IMR-90 (cell line): ENCODE results near the gene UBR1. TPM values are rescaled to one million over a fixed set of nuclear protein-coding genes. Genes with fewer than 3 reads are reported as not detected.

Experiments
- ATAC-seq: fragments of 200-7000 bp; cut with Tn5 transposase; 2 replicates; pipeline ENCODE4 v1.9.1; 2020; ENCODE audit warnings: low read depth, mild to moderate bottlenecking, moderate library complexity
- BruUV-seq: library from RNA; stranded (reverse); fragments of 400-500 nt; replicated peaks from 2 replicates; lab custom pipeline; 2021; lab: Mats Ljungman, UMichigan
- CTCF ChIA-PET: fragments of 300-600 bp; formaldehyde crosslinking; extraction: SDS; loops from one replicate; lab custom pipeline; 2021; ENCODE audit warnings: antibody characterized with exemption; lab: Yijun Ruan, JAX
- POLR2A ChIA-PET: fragments of 300-600 bp; sonication (Branson Sonifier 250); formaldehyde crosslinking; loops from one replicate; lab custom pipeline; 2022; ENCODE audit warnings: antibody characterized with exemption; ENCODE audit not compliant: unreplicated experiment; lab: Charles Lee
- DNase-seq: peaks from one replicate; pipeline ENCODE4 v3.0.0; 2013
- H2AFZ ChIP-seq: replicated peaks from 2 replicates; pipeline ENCODE3; 2013; ENCODE audit warnings: low read length, mild to moderate bottlenecking; ENCODE audit not compliant: poor library complexity
- H2AK5ac ChIP-seq: 2 replicates; pipeline ENCODE4 v1.6.1; 2013; ENCODE audit warnings: low read depth, low read length, inconsistent platforms
- H2AK9ac ChIP-seq: replicated peaks from 2 replicates; pipeline ENCODE3; 2013; ENCODE audit warnings: mild to moderate bottlenecking, low read depth, low read length, moderate library complexity; ENCODE audit not compliant: poor library complexity
- H2BK120ac ChIP-seq: 2 replicates; pipeline ENCODE4 v1.6.1; 2013; ENCODE audit warnings: low read depth, low read length, inconsistent platforms
- H2BK15ac ChIP-seq: 3 replicates; pipeline ENCODE4 v1.6.1; 2013; ENCODE audit warnings: low read depth, low read length, inconsistent platforms
- H2BK20ac ChIP-seq: 2 replicates; pipeline ENCODE4 v1.6.1; 2013; ENCODE audit warnings: low read depth, mild to moderate bottlenecking, inconsistent platforms, low read length, moderate library complexity
- H2BK5ac ChIP-seq: 2 replicates; pipeline ENCODE4 v1.6.1; 2013; ENCODE audit warnings: mild to moderate bottlenecking, low read depth, low read length, inconsistent platforms; ENCODE audit not compliant: poor library complexity, severe bottlenecking
- H3K14ac ChIP-seq: replicated peaks from 2 replicates; pipeline ENCODE4 v1.6.1; 2013; ENCODE audit warnings: low read depth, low read length, inconsistent platforms
- H3K18ac ChIP-seq: 2 replicates; pipeline ENCODE4 v1.6.1; 2013; ENCODE audit warnings: low read depth, low read length, control low read depth
- H3K23ac ChIP-seq: 2 replicates; pipeline ENCODE4 v1.6.1; 2013; ENCODE audit warnings: low read depth, low read length, inconsistent platforms
- H3K27ac ChIP-seq: 2 replicates; pipeline ENCODE4 v1.5.1; 2013; ENCODE audit warnings: mild to moderate bottlenecking, control low read depth, low read length; ENCODE audit not compliant: insufficient read depth
- H3K27me3 ChIP-seq: 2 replicates; pipeline ENCODE4 v1.6.1; 2013; ENCODE audit warnings: low read length; ENCODE audit not compliant: control insufficient read depth, insufficient read depth
- H3K36me3 ChIP-seq: 2 replicates; pipeline ENCODE4 v1.6.1; 2013; ENCODE audit warnings: low read length, mixed read lengths; ENCODE audit not compliant: control insufficient read depth, insufficient read depth
- H3K4ac ChIP-seq: 2 replicates; pipeline ENCODE4 v1.6.1; 2013; ENCODE audit warnings: low read depth, low read length, inconsistent platforms
- H3K4me1 ChIP-seq: 2 replicates; pipeline ENCODE4 v1.6.1; 2013; ENCODE audit warnings: low read length, mixed read lengths; ENCODE audit not compliant: control insufficient read depth, insufficient read depth
- H3K4me2 ChIP-seq: 2 replicates; pipeline ENCODE4 v1.6.1; 2013; ENCODE audit warnings: low read depth, mild to moderate bottlenecking, control low read depth, low read length, moderate library complexity
- H3K4me3 ChIP-seq: 2 replicates; pipeline ENCODE4 v1.5.1; 2013; ENCODE audit warnings: low read depth, mild to moderate bottlenecking, control low read depth, low read length, moderate library complexity; ENCODE audit not compliant: insufficient read depth
- H3K56ac ChIP-seq: 2 replicates; pipeline ENCODE4 v1.6.1; 2013; ENCODE audit warnings: low read length, inconsistent platforms; ENCODE audit not compliant: insufficient read depth; ENCODE audit errors: extremely low read depth
- H3K79me1 ChIP-seq, 2 experiments: 2 replicates each; pipeline ENCODE4 v1.6.1; 2013; ENCODE audit warnings: low read length in 2 of 2, inconsistent platforms in 1 of 2, low read depth in 1 of 2
- H3K9ac ChIP-seq: 2 replicates; pipeline ENCODE4 v1.6.1; 2013; ENCODE audit warnings: low read depth, low read length, control low read depth
- H3K9me1 ChIP-seq: 2 replicates; pipeline ENCODE4 v1.6.1; 2013; ENCODE audit warnings: low read length, inconsistent platforms; ENCODE audit not compliant: insufficient read depth
- H3K9me3 ChIP-seq: 2 replicates; pipeline ENCODE4 v1.6.1; 2013; ENCODE audit warnings: low read length; ENCODE audit not compliant: control insufficient read depth, insufficient read depth
- H4K20me1 ChIP-seq: 2 replicates; pipeline ENCODE4 v1.6.1; 2013; ENCODE audit warnings: low read length, inconsistent platforms; ENCODE audit not compliant: insufficient read depth
- H4K5ac ChIP-seq: 2 replicates; pipeline ENCODE4 v1.6.1; 2013; ENCODE audit warnings: mild to moderate bottlenecking, low read depth, low read length, control low read depth
- H4K8ac ChIP-seq, 2 experiments: 2 replicates each; pipeline ENCODE4 v1.6.1; 2013; ENCODE audit warnings: low read depth in 2 of 2, low read length in 2 of 2, control low read depth in 1 of 2, inconsistent platforms in 1 of 2
- H4K91ac ChIP-seq: 2 replicates; pipeline ENCODE4 v1.6.1; 2013; ENCODE audit warnings: low read depth, low read length, inconsistent platforms; ENCODE audit not compliant: insufficient read depth
- BHLHE40 ChIP-seq: fragments of 150-350 bp; IDR thresholded peaks from 2 replicates; pipeline ENCODE4 v1.6.1; 2016; ENCODE audit warnings: mild to moderate bottlenecking, low read depth, low read length
- CEBPB ChIP-seq: IDR thresholded peaks from 2 replicates; pipeline ENCODE4 v1.6.1; 2012; ENCODE audit warnings: low read depth, low read length, improper control_type of control experiment
- CHD1 ChIP-seq: IDR thresholded peaks from 2 replicates; pipeline ENCODE4 v1.6.1; 2012; ENCODE audit warnings: low read depth, low read length, improper control_type of control experiment
- CTCF ChIP-seq: conservative IDR thresholded peaks from 2 replicates; pipeline ENCODE4 v1.5.1; 2012; ENCODE audit warnings: mild to moderate bottlenecking, low read depth, low read length, improper control_type of control experiment
- ELK1 ChIP-seq: fragments of 150-350 bp; IDR thresholded peaks from 2 replicates; pipeline ENCODE4 v1.6.1; 2016; ENCODE audit warnings: low read depth, mild to moderate bottlenecking, low read length, moderate library complexity, borderline replicate concordance
- FOS ChIP-seq: fragments of 150-350 bp; IDR thresholded peaks from 2 replicates; pipeline ENCODE4 v1.6.1; 2016; ENCODE audit warnings: low read depth, low read length
- MAFK ChIP-seq: IDR thresholded peaks from 2 replicates; pipeline ENCODE4 v1.6.1; 2012; ENCODE audit warnings: low read depth, low read length, improper control_type of control experiment
- MAZ ChIP-seq: IDR thresholded peaks from 2 replicates; pipeline ENCODE4 v1.6.1; 2012; ENCODE audit warnings: low read depth, mild to moderate bottlenecking, low read length, improper control_type of control experiment, moderate library complexity, borderline replicate concordance
- MXI1 ChIP-seq: IDR thresholded peaks from 2 replicates; pipeline ENCODE4 v1.6.1; 2012; ENCODE audit warnings: low read depth, mild to moderate bottlenecking, low read length, moderate library complexity, borderline replicate concordance
- NFE2L2 ChIP-seq: fragments of 150-350 bp; IDR thresholded peaks from 2 replicates; pipeline ENCODE4 v1.6.1; 2016; ENCODE audit warnings: low read depth, mild to moderate bottlenecking, low read length
- POLR2A ChIP-seq: IDR thresholded peaks from 2 replicates; pipeline ENCODE4 v1.6.1; 2012; ENCODE audit warnings: mild to moderate bottlenecking, low read depth, low read length
- RAD21 ChIP-seq: IDR thresholded peaks from 2 replicates; pipeline ENCODE4 v1.6.1; 2012; ENCODE audit warnings: low read length, improper control_type of control experiment
- RCOR1 ChIP-seq: IDR thresholded peaks from 2 replicates; pipeline ENCODE4 v1.6.1; 2012; ENCODE audit warnings: mild to moderate bottlenecking, low read length, improper control_type of control experiment; ENCODE audit not compliant: insufficient replicate concordance
- RFX5 ChIP-seq: IDR thresholded peaks from 2 replicates; pipeline ENCODE4 v1.8.0; 2012; ENCODE audit warnings: low read depth, mild to moderate bottlenecking, low read length, moderate library complexity
- SMC3 ChIP-seq: fragments of 150-350 bp; IDR thresholded peaks from 2 replicates; pipeline ENCODE4 v1.6.1; 2016; ENCODE audit warnings: low read depth, mild to moderate bottlenecking, antibody characterized with exemption, low read length, moderate library complexity
- USF2 ChIP-seq: fragments of 150-350 bp; IDR thresholded peaks from 2 replicates; pipeline ENCODE4 v1.6.1; 2017; ENCODE audit warnings: mild to moderate bottlenecking, antibody characterized with exemption, low read length, low read depth
- WGBS, 2 experiments: methylation state at CpG; one replicate each; pipeline versions ENCODE4 v1.1.5 to v1.1.7; 2013; ENCODE audit warnings: missing lambda C conversion rate in 2 of 2; ENCODE audit not compliant: insufficient read length in 1 of 2; ENCODE audit errors: extremely low coverage in 2 of 2; 5-methylcytosine and 5-hydroxymethylcytosine counted together
- dilution Hi-C: fragments of 300-500 bp; cut with HindIII; formaldehyde crosslinking; loops from one replicate; pipeline ENCODE4 v1.14.3; 2018; ENCODE audit warnings: low sequenced_read_pairs; ENCODE audit not compliant: unreplicated experiment
- in situ Hi-C: fragments of 300-500 bp; cut with MboI; formaldehyde crosslinking; loops from 3 replicates; pipeline ENCODE4 v1.14.3; 2019; ENCODE audit warnings: low sequenced_read_pairs, inconsistent platforms, mixed read lengths
- intact Hi-C: fragments of 100-400 bp; cut with micrococcal nuclease; formaldehyde crosslinking; loops from 2 replicates; pipeline ENCODE4 v1.10.0; 2022
- polyA plus RNA-seq, 3 experiments: library from polyadenylated mRNA; depleted of rRNA; stranded (reverse); fragments of >200 nt; gene quantifications; 2 replicates each; pipeline ENCODE4 v1.2.3, GENCODE V29; 2012; ENCODE audit warnings: low replicate concordance in 1 of 3
- total RNA-seq: library from RNA; depleted of rRNA; stranded (reverse); fragments of >200 nt; gene quantifications from 2 replicates; pipeline ENCODE4 v1.2.3, GENCODE V29; 2012

Gene UBR1
- total and polyA plus RNA-seq, 2 of the 4 experiments (the other 2 are of a cell fraction), result 6.5 to 30.1 TPM

GRCh38 chr15:42908538-42908937, 197.3 kb downstream of the UBR1 start:
- ChIA-PET CTCF (no interaction called here), POLR2A (interaction anchor here (0.5 kb wide), 1 partner anchor 367 kb away, joined by 5 read pairs; no protein-coding TSS in a partner anchor)
- dilution Hi-C loops, result no loop called here
- Histone ChIP-seq H3K23ac (no peak overlapping the region), H3K18ac (no peak overlapping the region), H4K91ac (no peak overlapping the region), H4K8ac (no peak overlapping the region), H3K79me1 (peaks cover 10 to 39% of the 10 kb centered on the region in 2 experiments; a peak in 3 of 4 replicates), H4K20me1 (peaks cover 5% of the 10 kb centered on the region; the same call in 1 of the 2 replicates), H2AK5ac (no peak overlapping the region), H3K9ac (no peak overlapping the region), H2BK20ac (no peak overlapping the region), H3K27me3 (no peaks in the 10 kb centered on the region), H3K56ac (no peak overlapping the region), H3K4me2 (no peak overlapping the region), H3K4me3 (no peak overlapping the region), H3K9me3 (no peaks in the 10 kb centered on the region), H2AFZ (no peak overlapping the region), H3K4me1 (peaks cover 2% of the 10 kb centered on the region; the same call in 1 of the 2 replicates), H2BK5ac (no peak overlapping the region), H2AK9ac (no peak overlapping the region), H3K9me1 (no peaks in the 10 kb centered on the region), H3K36me3 (no peaks in the 10 kb centered on the region), H2BK15ac (no peak overlapping the region), H3K14ac (no peak overlapping the region), H3K27ac (no peak overlapping the region), H3K4ac (no peak overlapping the region), H2BK120ac (no peak overlapping the region), H4K5ac (no peak overlapping the region)
- ATAC-seq (no peak), DNase-seq (no peak)
- intact Hi-C loops, result no loop called here
- no TSS peak for BruUV-seq
- in situ Hi-C loops, result no loop called here
- WGBS, 2 experiments, result no CpG with 5 or more reads among the region's 2 CpGs
- TF ChIP-seq BHLHE40 (no peak), POLR2A (no peak), FOS (no peak), CTCF (no peak), RFX5 (no peak), RAD21 (no peak), MXI1 (no peak), MAFK (no peak), USF2 (no peak), SMC3 (no peak), NFE2L2 (no peak), CHD1 (no peak), MAZ (no peak), RCOR1 (no peak), CEBPB (no peak), ELK1 (no peak)
